Naive thymus-derived CD8-positive, alpha-beta T cell (primary cell): ENCODE results near the gene PEX11A. TPM values are rescaled to one million over a fixed set of nuclear protein-coding genes. Genes with fewer than 3 reads are reported as not detected.
A peak's percentile ranks its signal among the peaks of the same experiment; 100 is the strongest.

ENCODE experiments used
- ATAC-seq, 2 donors: fragments of 150-1000 bp; cut with Tn5 transposase in 1 of 2; sonication (Bioruptor Pico), chemical (Tn5 transposase) in 1 of 2; 1 replicate in 1 of 2; 2 replicates in 1 of 2; pipeline ENCODE4 v1.10.0; 2021; ENCODE audit warnings: mild to moderate bottlenecking in 2 of 2, moderate library complexity in 2 of 2
- POLR2A ChIA-PET: fragments of 350-600 bp; sonication (Branson Sonifier 250); formaldehyde crosslinking; loops from one replicate; lab custom pipeline; 2021; ENCODE audit warnings: antibody characterized with exemption; lab: Charles Lee
- DNase-seq, 10 donors: peaks; one replicate each; pipeline versions ENCODE4 v3.0.0 to v3.0.0-alpha.2; 2020 to 2022
- H3K27ac Mint-ChIP-seq, 10 donors: one replicate each; pipeline ENCODE4 v1.8.0; 2020 to 2022; ENCODE audit warnings: mild to moderate bottlenecking in 10 of 10, mixed read lengths in 10 of 10, moderate library complexity in 4 of 10, inconsistent platforms in 1 of 10
- H3K27me3 Mint-ChIP-seq, 5 donors: one replicate each; pipeline ENCODE4 v1.8.0; 2021 to 2022; ENCODE audit warnings: mixed read lengths in 5 of 5
- H3K36me3 Mint-ChIP-seq, 3 donors: one replicate each; pipeline ENCODE4 v1.8.0; 2020 to 2022; ENCODE audit warnings: mixed read lengths in 3 of 3, mild to moderate bottlenecking in 2 of 3, inconsistent platforms in 1 of 3
- H3K4me1 Mint-ChIP-seq, 4 donors: one replicate each; pipeline ENCODE4 v1.8.0; 2021 to 2022; ENCODE audit warnings: mixed read lengths in 4 of 4
- H3K4me3 Mint-ChIP-seq, 10 donors: one replicate each; pipeline ENCODE4 v1.8.0; 2020 to 2022; ENCODE audit warnings: mild to moderate bottlenecking in 10 of 10, mixed read lengths in 10 of 10, moderate library complexity in 6 of 10, inconsistent platforms in 1 of 10
- H3K9me3 Mint-ChIP-seq, 9 donors: one replicate each; pipeline ENCODE4 v1.8.0; 2020 to 2022; ENCODE audit warnings: mixed read lengths in 9 of 9, mild to moderate bottlenecking in 3 of 9, inconsistent platforms in 1 of 9, moderate library complexity in 1 of 9
- polyA plus RNA-seq, 3 donors: library from polyadenylated mRNA; unstranded; fragments of 300-500 nt; fragmentation: Illumina TruSeq; gene quantifications; one replicate each; pipeline ENCODE4 v1.2.3, GENCODE V29; 2021
- total RNA-seq, 8 experiments: library from RNA in 2 of 8; stranded (reverse) in 2 of 8; gene quantifications; one replicate each; pipeline ENCODE4 v1.2.3 and lab custom pipeline; 2021 to 2026

PEX11A gene, protein sequence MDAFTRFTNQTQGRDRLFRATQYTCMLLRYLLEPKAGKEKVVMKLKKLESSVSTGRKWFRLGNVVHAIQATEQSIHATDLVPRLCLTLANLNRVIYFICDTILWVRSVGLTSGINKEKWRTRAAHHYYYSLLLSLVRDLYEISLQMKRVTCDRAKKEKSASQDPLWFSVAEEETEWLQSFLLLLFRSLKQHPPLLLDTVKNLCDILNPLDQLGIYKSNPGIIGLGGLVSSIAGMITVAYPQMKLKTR
- total RNA-seq = 1 to 10 TPM; 3.5 to 3.8 TPM
- polyA plus RNA-seq = 1 to 10 TPM; 2.3 to 2.7 (median 2.5) TPM
- total RNA-seq (lab: John Stamatoyannopoulos, UW) = 0 to 5.1 (median 2.6) reads per million in 6 experiments

DNA sequence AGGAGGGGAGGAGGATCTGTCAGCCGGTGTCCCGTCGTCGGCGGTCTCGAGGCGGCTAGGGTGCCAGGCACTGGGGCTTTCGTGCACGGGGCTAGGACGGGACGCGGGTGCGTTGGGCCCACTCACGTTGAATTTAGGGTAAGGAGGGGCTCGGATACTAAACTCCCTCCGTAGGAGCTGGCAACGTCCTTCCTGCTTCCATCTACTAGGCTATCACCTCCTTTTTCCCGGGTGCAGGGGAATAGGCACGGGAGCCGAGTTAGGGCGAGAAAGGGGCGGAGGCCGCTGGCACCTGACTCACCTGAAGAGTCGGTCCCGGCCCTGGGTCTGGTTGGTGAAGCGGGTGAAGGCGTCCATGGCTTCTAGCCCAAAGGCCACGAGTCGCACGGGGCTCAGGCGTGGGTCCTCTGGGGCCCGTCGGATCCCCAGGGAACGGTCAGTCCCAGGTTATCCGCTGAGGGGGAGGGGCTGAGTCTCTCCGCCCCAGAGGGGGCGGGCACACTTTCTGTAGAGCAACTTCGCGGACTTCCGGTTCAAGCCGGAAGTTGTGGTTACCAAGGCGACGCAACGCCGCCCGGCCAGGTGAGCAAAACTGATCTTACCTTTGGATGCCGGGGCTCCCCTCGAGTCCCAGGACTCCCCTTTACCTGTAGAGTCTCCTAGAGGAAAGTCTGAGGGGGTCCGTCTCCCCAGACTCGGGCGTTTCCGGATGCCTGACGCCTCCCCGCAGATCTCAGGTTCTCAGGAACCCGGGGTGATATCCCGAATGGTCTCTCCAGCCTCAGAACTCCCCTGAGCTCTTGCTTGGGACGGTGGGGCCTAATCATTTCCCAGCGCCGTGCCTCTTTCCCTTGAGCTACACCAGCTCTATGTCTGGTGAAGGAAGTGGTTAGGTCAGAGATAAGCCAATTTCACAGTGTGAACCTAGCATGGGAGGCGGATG is at the start of gene PEX11A, which contains the start of gene WDR93:
PEX11A (minus strand) TSS at position 479 of the 943 bp plus-strand sequence; CDS start at position 357, 122 bp downstream.
WDR93 (plus strand) TSS at position 536 of the 943 bp plus-strand sequence. CDS start 10,936 bp downstream, outside the sequence.
- peak within 1 kb of the TSS; percentile 72 to 96 (median 87) for H3K27ac Mint-ChIP-seq
- ATAC-seq = peak; percentile 86

DNA sequence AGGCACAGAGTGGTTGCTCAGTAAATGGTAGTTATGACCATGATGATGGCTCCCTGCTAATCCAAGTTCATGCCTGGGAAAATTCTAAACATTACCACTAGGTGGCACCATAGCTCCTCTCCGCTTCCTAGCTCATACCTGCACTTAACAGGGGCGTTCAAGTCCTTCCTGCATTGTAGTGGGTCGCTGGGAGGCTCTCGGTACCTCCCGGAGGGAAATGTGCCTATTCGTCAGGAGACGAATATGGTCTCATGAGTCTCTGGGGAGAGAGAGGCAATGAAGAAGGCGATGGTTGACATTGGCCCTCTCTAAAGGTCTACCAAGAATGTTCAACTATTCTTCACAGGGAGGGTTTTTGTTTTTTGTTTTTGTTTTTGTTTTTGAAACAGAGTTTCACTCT is 49.6 kb upstream of the PEX11A start:
- DNase-seq (peak in 9 of 10 donors; percentile 35 to 76 (median 60)), ATAC-seq (peak; percentile 85 to 96)
- Mint-ChIP-seq H3K4me3 (peak overlapping the region in 3 of 10 donors; percentile 26 to 49 (median 39)), H3K27ac (no peak overlapping the region), H3K27me3 (peaks cover 5 to 29% (median 7%) of the 10 kb centered on the region in 5 donors), H3K36me3 (no peaks in the 10 kb centered on the region), H3K4me1 (peaks cover 0 to 3% (median 2%) of the 10 kb centered on the region in 4 donors), H3K9me3 (no peaks in the 10 kb centered on the region)
- POLR2A ChIA-PET = interaction anchor here (0.6 to 1.0 kb wide), 2 partner anchors 11 to 13 kb away, joined by 3 read pairs; partner anchors contain the start of gene MESP1

More for the DNA sequence above, at the start of gene PEX11A, which contains the start of gene WDR93:
- Mint-ChIP-seq H3K9me3 (no peaks in the 10 kb centered on the region), H3K36me3 (peaks cover 1 to 3% (median 2%) of the 10 kb centered on the region in 3 donors), H3K27me3 (no peaks in the 10 kb centered on the region), H3K4me1 (peaks cover 7 to 19% (median 13%) of the 10 kb centered on the region in 4 donors), H3K4me3 (peak within 1 kb of the TSS; percentile 86 to 95 (median 92))
- POLR2A ChIA-PET = interaction anchor here (0.5 kb wide), 1 partner anchor 185 kb away, joined by 3 read pairs; no protein-coding TSS in a partner anchor
- peak; percentile 56 to 85 (median 72) for DNase-seq

DNA sequence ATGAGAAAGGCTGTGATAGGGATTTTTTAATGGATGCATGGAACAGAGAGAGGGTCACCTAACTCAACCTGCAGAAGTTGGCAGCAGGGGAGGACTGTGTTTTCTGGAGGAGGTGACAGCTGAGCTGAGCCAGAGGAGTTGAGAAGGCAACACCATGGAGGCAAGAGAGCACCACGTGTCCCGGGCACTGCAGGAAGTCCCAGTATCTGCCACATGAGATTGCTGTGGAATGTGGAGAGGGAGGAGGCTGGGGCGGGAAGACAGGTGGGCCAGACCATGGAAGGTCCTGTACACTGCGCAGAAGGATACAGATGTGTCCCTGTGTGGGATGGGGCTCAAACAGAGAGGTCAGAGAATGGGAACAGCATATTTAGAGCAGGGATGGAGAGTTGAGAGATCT is 45.2 kb upstream of the PEX11A start:
- ATAC-seq (no peak), DNase-seq (no peak)
- Mint-ChIP-seq H3K4me1 (peaks cover 0 to 3% (median 2%) of the 10 kb centered on the region in 4 donors), H3K9me3 (no peaks in the 10 kb centered on the region), H3K27me3 (peaks cover 5 to 37% (median 7%) of the 10 kb centered on the region in 5 donors), H3K36me3 (no peaks in the 10 kb centered on the region), H3K4me3 (no peak overlapping the region), H3K27ac (no peak overlapping the region)
- POLR2A ChIA-PET = no interaction called here

DNA sequence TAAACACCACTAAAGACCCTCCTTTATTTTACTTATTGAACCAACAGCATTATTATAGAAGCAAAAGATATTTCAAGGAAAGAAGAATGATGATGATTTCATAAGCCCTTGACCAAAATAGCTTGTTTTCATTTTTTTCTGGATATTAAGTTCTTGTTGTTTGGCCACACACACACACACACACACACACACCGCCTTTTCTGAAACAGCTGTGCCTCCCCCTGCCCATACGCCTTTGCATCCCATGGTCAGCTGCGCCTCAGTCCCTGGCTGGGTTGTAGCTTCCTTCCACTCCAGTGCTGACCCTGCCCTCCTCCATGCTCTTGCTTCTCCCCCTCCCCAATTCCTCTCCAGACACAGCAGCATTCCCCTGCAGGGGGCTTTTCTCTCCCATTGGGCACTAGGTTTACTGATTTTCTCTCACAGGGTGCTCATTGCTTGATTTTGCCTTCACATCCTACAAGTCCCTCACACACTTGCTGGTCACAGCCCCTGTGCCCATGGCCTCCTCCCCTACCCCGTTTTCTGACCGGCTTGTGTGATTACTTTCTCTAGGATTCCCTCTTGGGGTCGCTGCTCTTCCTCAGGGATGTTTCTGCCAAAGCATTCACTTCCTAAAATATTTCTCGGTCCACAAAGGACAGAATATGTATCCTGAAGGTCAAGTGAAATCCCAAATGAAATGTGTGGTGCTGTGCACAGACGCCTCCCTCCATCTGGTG is 42.1 kb upstream of the PEX11A start:
- Mint-ChIP-seq H3K4me1 (no peaks in the 10 kb centered on the region), H3K4me3 (no peak overlapping the region), H3K36me3 (no peaks in the 10 kb centered on the region), H3K27me3 (peaks cover 5 to 33% (median 7%) of the 10 kb centered on the region in 5 donors), H3K9me3 (no peaks in the 10 kb centered on the region), H3K27ac (no peak overlapping the region)
- ATAC-seq = no peak
- POLR2A ChIA-PET = no interaction called here
- DNase-seq = no peak

DNA sequence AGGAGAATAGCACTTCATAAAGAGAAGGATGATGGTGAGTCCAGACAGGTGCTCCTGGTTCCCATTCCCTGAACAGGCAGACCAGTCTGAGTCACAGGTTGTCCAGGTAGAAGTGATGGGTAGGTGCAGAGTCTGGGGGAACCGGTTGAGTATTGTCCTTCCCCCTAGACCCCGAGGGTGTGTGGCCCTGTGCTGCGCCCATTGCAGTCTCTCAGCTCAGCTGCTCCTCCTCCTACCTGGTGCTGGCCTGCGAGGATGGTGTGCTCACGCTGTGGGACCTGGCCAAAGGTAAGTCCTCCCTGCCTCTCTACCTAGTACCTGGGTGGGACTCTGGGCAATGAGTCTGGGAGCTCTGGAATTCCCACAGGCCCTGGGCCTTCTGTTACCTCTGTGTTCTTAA is 40.7 kb upstream of the PEX11A start:
- no peaks in the 10 kb centered on the region for H3K36me3 Mint-ChIP-seq
- H3K27ac Mint-ChIP-seq = no peak overlapping the region
- no peaks in the 10 kb centered on the region for H3K4me1 Mint-ChIP-seq
- ATAC-seq (no peak), DNase-seq (no peak)
- POLR2A ChIA-PET = no interaction called here
- H3K4me3 Mint-ChIP-seq = no peak overlapping the region
- H3K27me3 Mint-ChIP-seq = peaks cover 2 to 19% (median 9%) of the 10 kb centered on the region in 5 donors
- H3K9me3 Mint-ChIP-seq = no peaks in the 10 kb centered on the region

DNA sequence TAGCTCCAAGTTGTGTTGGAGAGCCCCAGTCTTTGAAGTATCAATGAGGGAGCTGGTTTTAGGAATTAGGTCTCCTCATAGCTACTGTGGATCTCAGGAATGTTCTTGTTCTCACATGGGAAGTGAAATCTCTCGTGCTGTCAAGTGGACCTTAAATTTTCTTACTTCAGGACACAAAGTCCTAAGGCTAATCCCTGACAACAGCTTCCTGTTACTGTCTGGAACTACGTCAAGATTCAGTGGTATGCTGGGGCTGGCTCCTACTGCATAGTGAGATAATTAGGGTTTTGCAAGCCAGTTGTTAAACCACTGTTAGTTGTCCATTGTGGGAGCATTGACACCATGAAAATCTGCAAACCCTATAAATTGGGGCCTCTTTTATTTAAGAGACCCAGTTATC is 37.7 kb upstream of the PEX11A start:
- Mint-ChIP-seq H3K36me3 (peaks cover 0 to 5% (median 4%) of the 10 kb centered on the region in 3 donors), H3K27me3 (peaks cover 0 to 13% (median under 1%) of the 10 kb centered on the region in 5 donors), H3K4me3 (no peak overlapping the region), H3K27ac (no peak overlapping the region), H3K9me3 (peaks cover 0 to 5% (median 3%) of the 10 kb centered on the region in 9 donors), H3K4me1 (no peaks in the 10 kb centered on the region)
- POLR2A ChIA-PET = no interaction called here
- DNase-seq = no peak
- ATAC-seq = no peak

DNA sequence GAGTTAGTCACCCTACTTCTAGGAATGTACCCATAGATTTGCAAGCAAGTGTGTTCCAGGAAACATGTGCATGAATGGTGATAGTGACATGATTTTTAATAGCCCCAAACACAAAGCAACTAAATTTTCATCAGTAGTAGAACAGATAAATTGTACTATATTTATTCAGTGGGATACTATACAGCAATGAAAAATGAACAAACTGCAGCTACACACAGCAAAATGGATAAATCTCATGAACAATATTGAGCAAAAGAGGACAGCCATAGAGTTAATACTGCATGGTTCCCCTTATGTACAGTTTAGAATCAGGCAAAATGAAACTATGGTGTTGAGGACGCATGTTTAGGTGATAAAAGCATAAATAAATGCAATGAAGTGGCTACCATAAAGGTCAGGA is 34.5 kb upstream of the PEX11A start:
- H3K4me1 Mint-ChIP-seq = no peaks in the 10 kb centered on the region
- POLR2A ChIA-PET = no interaction called here
- peaks cover 0 to 5% (median 4%) of the 10 kb centered on the region in 9 donors for H3K9me3 Mint-ChIP-seq
- peaks cover 5 to 22% (median 16%) of the 10 kb centered on the region in 5 donors for H3K27me3 Mint-ChIP-seq
- H3K4me3 Mint-ChIP-seq = no peak overlapping the region
- H3K27ac Mint-ChIP-seq = no peak overlapping the region
- H3K36me3 Mint-ChIP-seq = peaks cover 0 to 10% (median 4%) of the 10 kb centered on the region in 3 donors
- DNase-seq (no peak), ATAC-seq (no peak)

DNA sequence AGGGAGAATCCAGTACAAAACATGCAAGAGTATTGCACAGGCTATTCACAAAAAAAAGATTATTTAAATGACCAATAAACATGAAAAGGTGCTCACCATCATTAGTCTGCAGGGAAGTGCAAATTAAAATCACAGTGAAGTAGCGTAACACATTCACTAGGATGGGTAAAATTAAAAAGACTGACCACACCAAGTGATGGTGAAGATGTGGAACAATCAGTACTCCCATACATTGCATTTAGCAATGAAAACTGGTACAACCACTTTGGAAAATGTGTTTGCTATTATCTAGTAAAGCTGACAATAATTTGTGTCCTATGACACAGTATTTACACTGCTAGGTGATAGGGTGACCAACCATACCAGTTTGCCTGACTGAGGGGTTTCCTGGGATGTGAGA is 34.1 kb upstream of the PEX11A start:
- peaks cover 0 to 10% (median 4%) of the 10 kb centered on the region in 3 donors for H3K36me3 Mint-ChIP-seq
- no peak overlapping the region for H3K27ac Mint-ChIP-seq
- no peak overlapping the region for H3K4me3 Mint-ChIP-seq
- POLR2A ChIA-PET = no interaction called here
- H3K4me1 Mint-ChIP-seq = no peaks in the 10 kb centered on the region
- H3K27me3 Mint-ChIP-seq = peaks cover 5 to 22% (median 16%) of the 10 kb centered on the region in 5 donors
- ATAC-seq (no peak), DNase-seq (no peak)
- H3K9me3 Mint-ChIP-seq = peaks cover 0 to 5% (median 4%) of the 10 kb centered on the region in 9 donors

DNA sequence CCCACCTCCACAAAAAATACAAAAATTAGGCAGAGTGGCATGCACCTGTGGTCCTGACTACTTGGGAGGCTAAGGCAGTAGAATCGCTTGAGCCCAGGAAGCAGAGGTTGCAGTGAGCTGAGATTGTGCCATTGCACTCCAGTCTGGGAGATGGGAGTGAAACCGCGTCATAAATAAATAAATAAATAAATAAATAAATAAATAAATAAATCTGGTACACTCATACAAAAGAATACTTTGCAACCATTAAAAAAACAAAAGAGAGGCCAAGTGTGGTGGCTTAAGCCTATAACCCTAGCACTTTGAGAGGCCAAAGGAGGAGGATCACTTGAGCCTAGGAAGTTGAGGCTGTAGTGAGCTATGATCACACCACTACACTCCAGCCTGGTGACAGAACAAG is 32.5 kb upstream of the PEX11A start:
- H3K9me3 Mint-ChIP-seq = peaks cover 0 to 5% (median 4%) of the 10 kb centered on the region in 9 donors
- H3K4me1 Mint-ChIP-seq = no peaks in the 10 kb centered on the region
- POLR2A ChIA-PET = no interaction called here
- H3K27ac Mint-ChIP-seq = no peak overlapping the region
- ATAC-seq (no peak), DNase-seq (no peak)
- peaks cover 5 to 22% (median 16%) of the 10 kb centered on the region in 5 donors for H3K27me3 Mint-ChIP-seq
- peaks cover 0 to 10% (median 4%) of the 10 kb centered on the region in 3 donors for H3K36me3 Mint-ChIP-seq
- no peak overlapping the region for H3K4me3 Mint-ChIP-seq

DNA sequence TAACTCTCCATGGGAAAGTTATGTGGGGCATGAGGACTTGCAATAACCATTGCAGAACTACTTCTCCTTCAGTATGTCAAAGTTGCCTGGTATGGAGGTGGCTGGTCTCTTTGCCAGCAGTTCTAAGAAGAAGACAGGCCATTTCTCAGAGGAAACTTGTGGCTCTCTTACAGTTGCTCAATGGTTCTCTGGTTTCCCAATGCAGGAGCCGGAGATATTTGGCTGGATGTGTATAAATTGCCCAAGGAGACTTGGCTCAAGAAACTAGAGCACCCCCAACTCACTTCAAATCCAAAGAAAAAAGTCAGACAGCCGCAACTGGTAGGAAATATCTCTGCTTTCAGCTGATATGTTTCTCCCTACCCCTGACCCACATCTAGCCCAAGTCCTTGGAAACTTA is 24.2 kb upstream of the PEX11A start:
- H3K36me3 Mint-ChIP-seq = no peaks in the 10 kb centered on the region
- no peak for ATAC-seq
- no peak for DNase-seq
- POLR2A ChIA-PET = no interaction called here
- H3K9me3 Mint-ChIP-seq = no peaks in the 10 kb centered on the region
- H3K27ac Mint-ChIP-seq = no peak overlapping the region
- no peak overlapping the region for H3K4me3 Mint-ChIP-seq
- peaks cover 0 to 1% (median 0%) of the 10 kb centered on the region in 5 donors for H3K27me3 Mint-ChIP-seq
- no peaks in the 10 kb centered on the region for H3K4me1 Mint-ChIP-seq

DNA sequence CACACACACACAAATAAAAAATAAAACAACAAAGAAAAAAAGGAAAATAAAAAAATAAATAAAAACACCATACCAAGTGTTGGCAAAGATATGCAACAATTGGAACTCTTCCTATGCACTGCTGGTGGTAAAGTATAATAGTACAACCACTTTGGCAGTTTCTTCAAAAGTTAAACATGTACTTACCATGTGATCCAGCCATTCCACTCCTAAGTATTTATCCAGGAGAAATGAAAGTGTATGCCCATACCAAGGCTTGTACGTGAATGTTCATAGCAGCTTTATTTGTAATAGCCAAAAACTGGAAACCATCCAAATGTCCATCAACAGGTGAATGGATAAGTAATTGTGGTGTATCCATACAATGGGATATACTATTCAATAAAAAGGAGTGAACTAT is 17.0 kb upstream of the PEX11A start:
- Mint-ChIP-seq H3K27ac (no peak overlapping the region), H3K4me3 (no peak overlapping the region), H3K36me3 (peaks cover 0 to 4% (median 0%) of the 10 kb centered on the region in 3 donors), H3K4me1 (no peaks in the 10 kb centered on the region), H3K9me3 (no peaks in the 10 kb centered on the region), H3K27me3 (peaks cover 15 to 30% (median 27%) of the 10 kb centered on the region in 5 donors)
- DNase-seq (no peak), ATAC-seq (no peak)
- POLR2A ChIA-PET = no interaction called here

DNA sequence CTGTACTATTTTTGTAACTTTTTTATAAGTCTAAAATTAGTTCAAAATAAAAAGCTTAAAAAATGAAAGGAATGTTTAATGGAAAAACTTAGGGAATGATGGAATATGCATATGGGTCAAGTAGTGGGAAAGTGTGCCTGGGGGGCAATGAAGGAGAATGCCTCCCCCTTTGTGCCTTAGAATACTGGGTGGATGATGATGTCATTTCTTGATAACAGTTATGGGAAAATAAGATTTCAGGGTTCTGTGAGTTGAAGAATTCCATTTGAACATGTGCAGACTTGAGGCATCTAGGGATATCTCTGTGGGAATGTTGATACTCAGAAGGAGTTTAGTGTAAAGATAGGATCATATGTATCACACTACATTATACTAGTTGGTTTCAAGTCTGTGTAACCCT is 13.9 kb upstream of the PEX11A start:
- Mint-ChIP-seq H3K36me3 (peaks cover 0 to 4% (median 0%) of the 10 kb centered on the region in 3 donors), H3K4me1 (no peaks in the 10 kb centered on the region), H3K27me3 (peaks cover 22 to 44% (median 37%) of the 10 kb centered on the region in 5 donors), H3K27ac (no peak overlapping the region), H3K4me3 (no peak overlapping the region), H3K9me3 (peaks cover 0 to 2% (median 0%) of the 10 kb centered on the region in 9 donors)
- DNase-seq = no peak
- POLR2A ChIA-PET = interaction anchor here (0.8 kb wide), 1 partner anchor 51 kb away, joined by 3 read pairs; no protein-coding TSS in a partner anchor
- no peak for ATAC-seq
